IMR-90 (cell line): ENCODE data around the gene FGA.
"Not testable (repeated sequence)": the region's sequence is repeated elsewhere in the genome, so short reads cannot be mapped to it uniquely, and the experiment has no call there.

Experiments
- BHLHE40 ChIP-seq: fragments of 150-350 bp; IDR thresholded peaks from 2 replicates; pipeline ENCODE4 v1.6.1; 2016; ENCODE audit warnings: mild to moderate bottlenecking, low read depth, low read length
- CEBPB ChIP-seq: IDR thresholded peaks from 2 replicates; pipeline ENCODE4 v1.6.1; 2012; ENCODE audit warnings: low read depth, low read length, improper control_type of control experiment
- MAFK ChIP-seq: IDR thresholded peaks from 2 replicates; pipeline ENCODE4 v1.6.1; 2012; ENCODE audit warnings: low read depth, low read length, improper control_type of control experiment
- MAZ ChIP-seq: IDR thresholded peaks from 2 replicates; pipeline ENCODE4 v1.6.1; 2012; ENCODE audit warnings: low read depth, mild to moderate bottlenecking, low read length, improper control_type of control experiment, moderate library complexity, borderline replicate concordance
- NFE2L2 ChIP-seq: fragments of 150-350 bp; IDR thresholded peaks from 2 replicates; pipeline ENCODE4 v1.6.1; 2016; ENCODE audit warnings: low read depth, mild to moderate bottlenecking, low read length
- POLR2A ChIP-seq: IDR thresholded peaks from 2 replicates; pipeline ENCODE4 v1.6.1; 2012; ENCODE audit warnings: mild to moderate bottlenecking, low read depth, low read length
- RAD21 ChIP-seq: IDR thresholded peaks from 2 replicates; pipeline ENCODE4 v1.6.1; 2012; ENCODE audit warnings: low read length, improper control_type of control experiment
- RCOR1 ChIP-seq: IDR thresholded peaks from 2 replicates; pipeline ENCODE4 v1.6.1; 2012; ENCODE audit warnings: mild to moderate bottlenecking, low read length, improper control_type of control experiment; ENCODE audit not compliant: insufficient replicate concordance
- RFX5 ChIP-seq: IDR thresholded peaks from 2 replicates; pipeline ENCODE4 v1.8.0; 2012; ENCODE audit warnings: low read depth, mild to moderate bottlenecking, low read length, moderate library complexity
- SMC3 ChIP-seq: fragments of 150-350 bp; IDR thresholded peaks from 2 replicates; pipeline ENCODE4 v1.6.1; 2016; ENCODE audit warnings: low read depth, mild to moderate bottlenecking, antibody characterized with exemption, low read length, moderate library complexity
- TF ChIP-seq, protein P1 (sequence below): conservative IDR thresholded peaks from 2 replicates; pipeline ENCODE4 v1.5.1; 2012; ENCODE audit warnings: mild to moderate bottlenecking, low read depth, low read length, improper control_type of control experiment
- TF ChIP-seq, protein P2 (sequence below): fragments of 150-350 bp; IDR thresholded peaks from 2 replicates; pipeline ENCODE4 v1.6.1; 2016; ENCODE audit warnings: low read depth, mild to moderate bottlenecking, low read length, moderate library complexity, borderline replicate concordance
- TF ChIP-seq, protein P3 (sequence below): fragments of 150-350 bp; IDR thresholded peaks from 2 replicates; pipeline ENCODE4 v1.6.1; 2017; ENCODE audit warnings: mild to moderate bottlenecking, antibody characterized with exemption, low read length, low read depth

DNA sequence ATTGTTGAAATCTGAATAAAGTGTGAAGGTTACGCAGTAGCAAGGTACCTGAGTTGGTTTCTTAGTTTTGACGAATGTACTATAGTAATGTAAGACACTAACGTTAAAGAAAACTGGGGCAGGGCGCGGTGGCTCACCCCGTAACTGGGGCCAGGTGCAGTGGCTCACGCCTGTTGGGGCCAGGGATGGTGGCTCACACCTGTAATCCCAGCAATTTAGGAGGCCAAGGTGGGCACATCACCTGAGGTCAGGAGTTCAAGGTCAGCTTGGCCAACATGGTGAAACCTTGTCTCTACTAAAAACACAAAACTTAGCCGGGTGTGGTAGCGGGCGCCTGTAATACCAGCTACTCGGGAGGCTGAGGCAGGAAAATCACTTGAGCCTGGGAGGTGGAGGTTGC, 6.7 kb upstream of the FGA start:
- TF ChIP-seq, protein P1, sequence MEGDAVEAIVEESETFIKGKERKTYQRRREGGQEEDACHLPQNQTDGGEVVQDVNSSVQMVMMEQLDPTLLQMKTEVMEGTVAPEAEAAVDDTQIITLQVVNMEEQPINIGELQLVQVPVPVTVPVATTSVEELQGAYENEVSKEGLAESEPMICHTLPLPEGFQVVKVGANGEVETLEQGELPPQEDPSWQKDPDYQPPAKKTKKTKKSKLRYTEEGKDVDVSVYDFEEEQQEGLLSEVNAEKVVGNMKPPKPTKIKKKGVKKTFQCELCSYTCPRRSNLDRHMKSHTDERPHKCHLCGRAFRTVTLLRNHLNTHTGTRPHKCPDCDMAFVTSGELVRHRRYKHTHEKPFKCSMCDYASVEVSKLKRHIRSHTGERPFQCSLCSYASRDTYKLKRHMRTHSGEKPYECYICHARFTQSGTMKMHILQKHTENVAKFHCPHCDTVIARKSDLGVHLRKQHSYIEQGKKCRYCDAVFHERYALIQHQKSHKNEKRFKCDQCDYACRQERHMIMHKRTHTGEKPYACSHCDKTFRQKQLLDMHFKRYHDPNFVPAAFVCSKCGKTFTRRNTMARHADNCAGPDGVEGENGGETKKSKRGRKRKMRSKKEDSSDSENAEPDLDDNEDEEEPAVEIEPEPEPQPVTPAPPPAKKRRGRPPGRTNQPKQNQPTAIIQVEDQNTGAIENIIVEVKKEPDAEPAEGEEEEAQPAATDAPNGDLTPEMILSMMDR: not testable (repeated sequence)
- TF ChIP-seq CEBPB, BHLHE40, RCOR1, POLR2A, MAFK, RFX5, MAZ, RAD21, NFE2L2, SMC3: not testable (repeated sequence)
- TF ChIP-seq, protein P2, sequence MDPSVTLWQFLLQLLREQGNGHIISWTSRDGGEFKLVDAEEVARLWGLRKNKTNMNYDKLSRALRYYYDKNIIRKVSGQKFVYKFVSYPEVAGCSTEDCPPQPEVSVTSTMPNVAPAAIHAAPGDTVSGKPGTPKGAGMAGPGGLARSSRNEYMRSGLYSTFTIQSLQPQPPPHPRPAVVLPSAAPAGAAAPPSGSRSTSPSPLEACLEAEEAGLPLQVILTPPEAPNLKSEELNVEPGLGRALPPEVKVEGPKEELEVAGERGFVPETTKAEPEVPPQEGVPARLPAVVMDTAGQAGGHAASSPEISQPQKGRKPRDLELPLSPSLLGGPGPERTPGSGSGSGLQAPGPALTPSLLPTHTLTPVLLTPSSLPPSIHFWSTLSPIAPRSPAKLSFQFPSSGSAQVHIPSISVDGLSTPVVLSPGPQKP: not testable (repeated sequence)
- TF ChIP-seq, protein P3, sequence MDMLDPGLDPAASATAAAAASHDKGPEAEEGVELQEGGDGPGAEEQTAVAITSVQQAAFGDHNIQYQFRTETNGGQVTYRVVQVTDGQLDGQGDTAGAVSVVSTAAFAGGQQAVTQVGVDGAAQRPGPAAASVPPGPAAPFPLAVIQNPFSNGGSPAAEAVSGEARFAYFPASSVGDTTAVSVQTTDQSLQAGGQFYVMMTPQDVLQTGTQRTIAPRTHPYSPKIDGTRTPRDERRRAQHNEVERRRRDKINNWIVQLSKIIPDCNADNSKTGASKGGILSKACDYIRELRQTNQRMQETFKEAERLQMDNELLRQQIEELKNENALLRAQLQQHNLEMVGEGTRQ: not testable (repeated sequence)
